HG03280 (cell line): ENCODE measurements around the gene GLRA3.
"Not testable (repeated sequence)": the region's sequence is repeated elsewhere in the genome, so short reads cannot be mapped to it uniquely, and the experiment has no call there.

ENCODE experiments used
- ATAC-seq: cut with Tn5 transposase; IDR thresholded peaks from one replicate; pipeline ENCODE4 v1.9.1; 2021; ENCODE audit warnings: mild to moderate bottlenecking, moderate library complexity; ENCODE audit not compliant: unreplicated experiment

Gene GLRA3

GRCh38 chr4:174669270-174669669, 159.8 kb downstream of the GLRA3 start:
- ATAC-seq = no peak

GRCh38 chr4:174665799-174666198, 163.2 kb downstream of the GLRA3 start:
- no peak for ATAC-seq

- ATAC-seq = no peak
Measured at GRCh38 chr4:174663216-174663615, 165.8 kb downstream of the GLRA3 start.

GRCh38 chr4:174658246-174658645, 170.8 kb downstream of the GLRA3 start:
- no peak for ATAC-seq

- ATAC-seq = no peak
Measured at GRCh38 chr4:174657472-174657871, 171.6 kb downstream of the GLRA3 start.

GRCh38 chr4:174654634-174655033, 174.4 kb downstream of the GLRA3 start:
- no peak for ATAC-seq

GRCh38 chr4:174650711-174651355, 178.2 kb downstream of the GLRA3 start:
- ATAC-seq = no peak

GRCh38 chr4:174648812-174649211, 180.2 kb downstream of the GLRA3 start:
- no peak for ATAC-seq

GRCh38 chr4:174646326-174646725, 182.7 kb downstream of the GLRA3 start:
- ATAC-seq = no peak

GRCh38 chr4:174640146-174640545, 188.9 kb downstream of the GLRA3 start:
- no peak for ATAC-seq

GRCh38 chr4:174635732-174636131, 193.3 kb downstream of the GLRA3 start:
- no peak for ATAC-seq

GRCh38 chr4:174633399-174633798, 195.6 kb downstream of the GLRA3 start:
- no peak for ATAC-seq

GRCh38 chr4:174631901-174632758, 196.9 kb downstream of the GLRA3 start:
- peak; percentile 78 for ATAC-seq

GRCh38 chr4:174629907-174630450, 199.1 kb downstream of the GLRA3 start:
- ATAC-seq = not testable (repeated sequence)

GRCh38 chr4:174629265-174629664, 199.8 kb downstream of the GLRA3 start:
- no peak for ATAC-seq

GRCh38 chr4:174628191-174628590, 200.9 kb downstream of the GLRA3 start:
- ATAC-seq = no peak

- ATAC-seq = no peak
Measured at GRCh38 chr4:174627473-174627872, 201.6 kb downstream of the GLRA3 start.

- no peak for ATAC-seq
Measured at GRCh38 chr4:174626342-174627008, 202.6 kb downstream of the GLRA3 start.

- no peak for ATAC-seq
Measured at GRCh38 chr4:174616661-174617060, 212.4 kb downstream of the GLRA3 start.

- no peak for ATAC-seq
Measured at GRCh38 chr4:174613979-174614378, 215.1 kb downstream of the GLRA3 start.

GRCh38 chr4:174611792-174612191, 217.3 kb downstream of the GLRA3 start:
- ATAC-seq = no peak
